HFF-Myc (cell line): Measurements from ENCODE around the gene LRRC9.

ENCODE experiments used
- DNase-seq: peaks from one replicate; pipeline ENCODE4 v3.0.0-alpha.2; 2011; ENCODE audit warnings: low read depth; ENCODE audit errors: extremely low read depth
- H3K4me3 ChIP-seq: replicated peaks from 2 replicates; pipeline ENCODE4 v1.5.1; 2011; ENCODE audit warnings: low read depth, mild to moderate bottlenecking, control low read depth, low read length
- CTCF ChIP-seq: IDR thresholded peaks from 2 replicates; pipeline ENCODE4 v1.5.1; 2012; ENCODE audit warnings: mild to moderate bottlenecking, low read depth, low read length, control low read depth; ENCODE audit errors: missing control alignments

LRRC9 gene

DNA sequence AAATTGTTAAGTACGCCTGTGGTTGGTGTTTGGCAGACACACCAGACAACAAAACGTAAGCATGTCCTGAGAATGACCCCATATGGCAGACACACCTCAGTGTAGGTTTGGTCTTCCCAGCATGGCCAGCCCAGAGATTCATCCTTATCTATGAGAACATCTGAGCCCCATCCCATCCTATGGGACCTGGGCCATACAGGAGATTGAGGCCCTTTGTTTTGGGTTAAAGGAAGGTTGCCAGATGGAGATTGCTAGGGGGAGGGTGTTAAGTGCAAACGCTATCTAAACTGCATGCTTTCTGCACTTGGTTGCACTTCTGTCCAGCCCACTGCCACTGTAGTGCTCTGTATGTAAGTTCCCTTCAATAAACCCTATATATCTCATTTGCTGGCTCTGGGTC is 167.7 kb downstream of the LRRC9 start:
- DNase-seq: no peak
- H3K4me3 ChIP-seq: no peak overlapping the region
- TF ChIP-seq CTCF: no peak

DNA sequence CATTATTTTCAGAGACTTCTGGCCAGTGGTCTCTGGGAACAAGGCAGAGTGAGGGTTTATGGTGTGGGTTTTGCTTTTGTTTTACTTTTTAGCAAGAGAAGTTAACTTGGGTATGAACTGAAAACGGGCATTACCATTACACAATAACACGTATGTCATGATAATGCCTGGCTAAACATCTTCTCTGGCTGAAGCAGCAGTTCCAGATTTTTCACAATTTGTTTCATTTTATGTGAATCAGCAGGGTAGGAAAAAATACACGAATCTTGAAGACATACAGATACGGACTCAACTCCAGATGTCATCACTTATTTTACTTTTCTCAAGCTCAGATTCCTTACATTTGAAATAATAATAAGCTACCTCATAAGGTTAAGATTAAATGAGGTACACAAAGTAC is 169.3 kb downstream of the LRRC9 start:
- DNase-seq: no peak
- no peak for TF ChIP-seq CTCF
- H3K4me3 ChIP-seq: no peak overlapping the region

- peak overlapping the region; percentile 82 for H3K4me3 ChIP-seq
- DNase-seq: peak; percentile 35
- TF ChIP-seq CTCF: no peak
Observed at GRCh38 chr14:60090864-60091519, 171.0 kb downstream of the LRRC9 start.

- DNase-seq: peak; percentile 98
- TF ChIP-seq CTCF: no peak
- peak within 1 kb of the TSS; percentile 82 for H3K4me3 ChIP-seq
Observed at GRCh38 chr14:60091550-60092525, 171.9 kb downstream of the LRRC9 start, which contains the start of gene PCNX4. Gene PCNX4, plus strand, starts transcription at chr14:60091923. Its CDS starts 15,716 bp downstream, at chr14:60107639.

DNA sequence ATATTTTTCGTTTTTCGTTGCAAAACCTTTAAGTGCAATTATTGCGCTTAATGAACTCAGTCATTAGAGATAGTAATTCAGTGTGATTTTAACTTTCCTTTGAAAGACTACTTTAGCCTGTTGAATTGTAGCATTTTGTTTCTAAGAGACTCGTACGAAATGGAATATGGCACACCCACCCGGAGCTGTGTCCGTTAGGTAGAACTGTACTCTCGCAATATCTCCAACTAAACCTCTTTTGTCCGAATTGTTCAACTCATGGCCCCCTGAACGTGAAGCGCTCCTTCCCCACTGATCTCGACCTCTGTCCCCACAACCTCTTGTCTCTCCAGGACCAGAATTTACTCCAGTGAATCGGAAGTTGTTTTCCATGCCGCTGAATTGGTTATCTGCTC is 172.6 kb downstream of the LRRC9 start:
- H3K4me3 ChIP-seq: peak overlapping the region; percentile 82
- no peak for TF ChIP-seq CTCF
- no peak for DNase-seq

- peak overlapping the region; percentile 82 for H3K4me3 ChIP-seq
- no peak for TF ChIP-seq CTCF
- no peak for DNase-seq
Observed at GRCh38 chr14:60093080-60093479, 173.1 kb downstream of the LRRC9 start.
